ENCODE data around the gene ZKSCAN7. TPM values are rescaled to one million over a fixed set of nuclear protein-coding genes. Genes with fewer than 3 reads are reported as not detected.
A peak's percentile ranks its signal among the peaks of the same experiment; 100 is the strongest.

The ZKSCAN7 gene
- total and polyA plus RNA-seq, 2 of the 13 experiments (the other 11 are each of a cell fraction or from before 2014, with no cell fraction given), result 2.3 to 3.8 TPM

DNA sequence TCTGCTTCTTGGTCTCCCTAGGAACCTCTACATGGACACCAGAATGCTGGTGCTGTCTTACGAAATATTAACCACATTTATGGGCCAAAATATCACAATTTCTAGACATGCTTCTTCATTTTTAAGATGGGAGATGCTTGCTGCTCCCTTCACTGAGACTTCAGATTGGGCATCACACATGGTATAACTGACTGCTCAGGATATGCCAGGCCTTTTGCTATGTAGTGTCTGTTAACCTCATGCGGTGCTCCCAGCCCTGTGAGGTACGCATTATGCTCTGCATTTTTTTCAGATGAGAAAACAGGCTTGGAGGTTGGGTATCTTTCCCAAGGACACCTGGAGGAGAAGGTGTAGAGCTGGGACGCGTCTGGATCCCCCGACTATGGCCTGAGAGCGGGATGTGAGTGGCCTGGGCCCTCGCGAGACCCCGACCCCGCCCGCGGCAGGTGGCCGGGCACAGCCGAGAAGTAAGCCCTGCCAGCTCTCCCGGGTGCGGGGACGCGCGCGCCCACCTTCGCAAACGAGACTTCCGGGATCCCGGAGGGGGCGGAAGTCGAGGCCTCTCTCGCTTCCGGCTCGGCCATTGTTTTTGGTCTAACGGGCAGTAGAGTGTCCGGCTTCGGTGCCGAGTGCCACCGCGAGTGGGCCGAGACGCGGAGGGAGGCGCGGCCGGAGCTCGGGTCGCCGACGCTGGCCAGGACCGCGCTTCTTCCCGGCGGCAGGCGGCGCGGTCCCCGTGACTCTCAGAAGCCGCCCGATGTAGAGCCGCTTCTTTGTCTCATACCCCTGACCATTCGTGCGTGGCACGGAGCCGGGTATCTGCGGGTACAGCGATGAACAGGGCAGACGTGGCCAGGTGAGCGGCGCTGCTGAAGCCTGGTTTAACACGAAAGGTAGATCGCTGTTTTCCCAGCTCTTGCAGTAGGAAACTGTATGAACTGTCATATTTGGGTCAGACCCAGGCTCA is at the start of gene ZKSCAN7 (continued):
- TF ChIP-seq ATAD3A (CRISPR knock-in tag; IDR thresholded peaks at IDR 0.05) (no peak), KDM1A (CRISPR knock-in tag; IDR thresholded peaks at IDR 0.05) (no peak), NR2F6 (IDR thresholded peaks at IDR 0.05) (no peak), NR2F6 (CRISPR knock-in tag; IDR thresholded peaks at IDR 0.05) (no peak), SMAD1 (CRISPR knock-in tag; IDR thresholded peaks at IDR 0.05; ENCODE audit: borderline replicate concordance, low read depth) (no peak), ZFP1 (CRISPR knock-in tag; IDR thresholded peaks at IDR 0.05) (no peak), ZNF782 (CRISPR knock-in tag; IDR thresholded peaks at IDR 0.05; ENCODE audit: borderline replicate concordance) (no peak), ZNF432 (CRISPR knock-in tag; IDR thresholded peaks at IDR 0.05; ENCODE audit: borderline replicate concordance) (no peak), ZNF510 (CRISPR knock-in tag; IDR thresholded peaks at IDR 0.05; ENCODE audit: low read depth) (no peak), MAZ (IDR thresholded peaks at IDR 0.05; ENCODE audit: borderline replicate concordance, low read depth, low read length) (no peak), MAZ (CRISPR knock-in tag; IDR thresholded peaks at IDR 0.05; ENCODE audit: low read depth) (no peak), RARG (CRISPR knock-in tag; IDR thresholded peaks at IDR 0.05; ENCODE audit: low read depth) (no peak), CBFB (CRISPR knock-in tag; IDR thresholded peaks at IDR 0.05) (no peak), ZNF768 (CRISPR knock-in tag; IDR thresholded peaks at IDR 0.05) (no peak), ZNF17 (CRISPR knock-in tag; IDR thresholded peaks at IDR 0.05) (no peak), KAT2B (IDR thresholded peaks at IDR 0.05; ENCODE audit: borderline replicate concordance, low read depth, low read length) (no peak), ZNF629 (CRISPR knock-in tag; conservative IDR thresholded peaks at IDR 0.05) (no peak), MAF1 (CRISPR knock-in tag; IDR thresholded peaks at IDR 0.05; ENCODE audit: borderline replicate concordance) (no peak), ZKSCAN1 (IDR thresholded peaks at IDR 0.05; ENCODE audit: low read length) (no peak), ZNF83 (CRISPR knock-in tag; IDR thresholded peaks at IDR 0.05; ENCODE audit: borderline replicate concordance) (no peak), SRY (CRISPR knock-in tag; IDR thresholded peaks at IDR 0.05) (peak; percentile 30; the same call in 1 of the 2 replicates)
- TF ChIP-seq, protein P1, sequence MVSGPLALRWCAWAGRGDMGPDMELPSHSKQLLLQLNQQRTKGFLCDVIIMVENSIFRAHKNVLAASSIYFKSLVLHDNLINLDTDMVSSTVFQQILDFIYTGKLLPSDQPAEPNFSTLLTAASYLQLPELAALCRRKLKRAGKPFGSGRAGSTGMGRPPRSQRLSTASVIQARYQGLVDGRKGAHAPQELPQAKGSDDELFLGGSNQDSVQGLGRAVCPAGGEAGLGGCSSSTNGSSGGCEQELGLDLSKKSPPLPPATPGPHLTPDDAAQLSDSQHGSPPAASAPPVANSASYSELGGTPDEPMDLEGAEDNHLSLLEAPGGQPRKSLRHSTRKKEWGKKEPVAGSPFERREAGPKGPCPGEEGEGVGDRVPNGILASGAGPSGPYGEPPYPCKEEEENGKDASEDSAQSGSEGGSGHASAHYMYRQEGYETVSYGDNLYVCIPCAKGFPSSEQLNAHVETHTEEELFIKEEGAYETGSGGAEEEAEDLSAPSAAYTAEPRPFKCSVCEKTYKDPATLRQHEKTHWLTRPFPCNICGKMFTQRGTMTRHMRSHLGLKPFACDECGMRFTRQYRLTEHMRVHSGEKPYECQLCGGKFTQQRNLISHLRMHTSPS (CRISPR knock-in tag; IDR thresholded peaks at IDR 0.05; ENCODE audit: low read depth), result 0 out of 2 replicates have a peak, but pooled peaks have one; percentile 34
- TF ChIP-seq, protein P2, sequence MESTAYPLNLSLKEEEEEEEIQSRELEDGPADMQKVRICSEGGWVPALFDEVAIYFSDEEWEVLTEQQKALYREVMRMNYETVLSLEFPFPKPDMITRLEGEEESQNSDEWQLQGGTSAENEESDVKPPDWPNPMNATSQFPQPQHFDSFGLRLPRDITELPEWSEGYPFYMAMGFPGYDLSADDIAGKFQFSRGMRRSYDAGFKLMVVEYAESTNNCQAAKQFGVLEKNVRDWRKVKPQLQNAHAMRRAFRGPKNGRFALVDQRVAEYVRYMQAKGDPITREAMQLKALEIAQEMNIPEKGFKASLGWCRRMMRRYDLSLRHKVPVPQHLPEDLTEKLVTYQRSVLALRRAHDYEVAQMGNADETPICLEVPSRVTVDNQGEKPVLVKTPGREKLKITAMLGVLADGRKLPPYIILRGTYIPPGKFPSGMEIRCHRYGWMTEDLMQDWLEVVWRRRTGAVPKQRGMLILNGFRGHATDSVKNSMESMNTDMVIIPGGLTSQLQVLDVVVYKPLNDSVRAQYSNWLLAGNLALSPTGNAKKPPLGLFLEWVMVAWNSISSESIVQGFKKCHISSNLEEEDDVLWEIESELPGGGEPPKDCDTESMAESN (CRISPR knock-in tag; conservative IDR thresholded peaks at IDR 0.05), result no peak
- TF ChIP-seq, protein P3, sequence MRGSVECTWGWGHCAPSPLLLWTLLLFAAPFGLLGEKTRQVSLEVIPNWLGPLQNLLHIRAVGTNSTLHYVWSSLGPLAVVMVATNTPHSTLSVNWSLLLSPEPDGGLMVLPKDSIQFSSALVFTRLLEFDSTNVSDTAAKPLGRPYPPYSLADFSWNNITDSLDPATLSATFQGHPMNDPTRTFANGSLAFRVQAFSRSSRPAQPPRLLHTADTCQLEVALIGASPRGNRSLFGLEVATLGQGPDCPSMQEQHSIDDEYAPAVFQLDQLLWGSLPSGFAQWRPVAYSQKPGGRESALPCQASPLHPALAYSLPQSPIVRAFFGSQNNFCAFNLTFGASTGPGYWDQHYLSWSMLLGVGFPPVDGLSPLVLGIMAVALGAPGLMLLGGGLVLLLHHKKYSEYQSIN (CRISPR knock-in tag; IDR thresholded peaks at IDR 0.05; ENCODE audit: borderline replicate concordance), result no peak
- TF ChIP-seq, protein P4, sequence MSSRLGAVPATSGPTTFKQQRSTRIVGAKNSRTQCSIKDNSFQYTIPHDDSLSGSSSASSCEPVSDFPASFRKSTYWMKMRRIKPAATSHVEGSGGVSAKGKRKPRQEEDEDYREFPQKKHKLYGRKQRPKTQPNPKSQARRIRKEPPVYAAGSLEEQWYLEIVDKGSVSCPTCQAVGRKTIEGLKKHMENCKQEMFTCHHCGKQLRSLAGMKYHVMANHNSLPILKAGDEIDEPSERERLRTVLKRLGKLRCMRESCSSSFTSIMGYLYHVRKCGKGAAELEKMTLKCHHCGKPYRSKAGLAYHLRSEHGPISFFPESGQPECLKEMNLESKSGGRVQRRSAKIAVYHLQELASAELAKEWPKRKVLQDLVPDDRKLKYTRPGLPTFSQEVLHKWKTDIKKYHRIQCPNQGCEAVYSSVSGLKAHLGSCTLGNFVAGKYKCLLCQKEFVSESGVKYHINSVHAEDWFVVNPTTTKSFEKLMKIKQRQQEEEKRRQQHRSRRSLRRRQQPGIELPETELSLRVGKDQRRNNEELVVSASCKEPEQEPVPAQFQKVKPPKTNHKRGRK (CRISPR knock-in tag; IDR thresholded peaks at IDR 0.05), result no peak
